GM23248 (cell line): ENCODE measurements around the gene CUX1.

Experiments
- EZH2 ChIP-seq: fragments of 200-600 bp; sonication (generic); IDR thresholded peaks from 2 replicates; pipeline ENCODE4 v1.6.1; 2018; ENCODE audit warnings: antibody characterized with exemption, mild to moderate bottlenecking; ENCODE audit not compliant: insufficient read depth, poor library complexity, severe bottlenecking
- EZH2phosphoT487 ChIP-seq: fragments of 200-600 bp; sonication (generic); IDR thresholded peaks from 2 replicates; pipeline ENCODE4 v1.6.1; 2018; ENCODE audit warnings: antibody characterized with exemption, moderate library complexity, mild to moderate bottlenecking, low read depth; ENCODE audit not compliant: insufficient read depth

- TF ChIP-seq EZH2, result no peak
- TF ChIP-seq EZH2phosphoT487, result no peak
Measured at GRCh38 chr7:102097601-102098161, 280.3 kb downstream of the CUX1 start.
